Body of pancreas (tissue), 4 donors: ENCODE results near the gene ASIC2. TPM values are rescaled to one million over a fixed set of nuclear protein-coding genes. Genes with fewer than 3 reads are reported as not detected.

Source experiments
- ATAC-seq: fragments of 150-250 bp; one replicate; pipeline ENCODE4 v1.9.1; 2016
- DNase-seq, 4 donors: peaks; one replicate each; pipeline ENCODE4 v3.0.0-alpha.2; 2019
- H3K27ac ChIP-seq, 4 donors: fragments of 200-600 bp; sonication (generic); 1 replicate in 3 of 4; 2 replicates in 1 of 4; pipeline versions ENCODE4 v1.5.1 to v1.6.1; 2016 to 2019; ENCODE audit warnings: mild to moderate bottlenecking in 1 of 4, mixed read lengths in 1 of 4, moderate library complexity in 1 of 4
- H3K27me3 ChIP-seq, 2 donors: fragments of 200-600 bp; sonication (generic); one replicate each; pipeline ENCODE4 v1.6.0; 2016; ENCODE audit warnings: mild to moderate bottlenecking in 1 of 2
- H3K36me3 ChIP-seq, 2 donors: fragments of 200-600 bp; sonication (generic); replicated peaks in 1 of 2; 2 replicates each; pipeline ENCODE4 v1.5.1; 2016; ENCODE audit warnings: low read depth in 2 of 2; ENCODE audit not compliant: insufficient read depth in 1 of 2
- H3K4me1 ChIP-seq: fragments of 200-600 bp; sonication (generic); one replicate; pipeline ENCODE4 v1.6.0; 2016
- H3K4me3 ChIP-seq, 2 donors: fragments of 200-600 bp; sonication (generic); 1 replicate in 1 of 2; 2 replicates in 1 of 2; pipeline ENCODE4 v1.5.1; 2016 to 2019
- H3K9me3 ChIP-seq, 3 donors: fragments of 200-600 bp; sonication (generic); 1 replicate in 2 of 3; 2 replicates in 1 of 3; pipeline ENCODE4 v1.5.1; 2016
- CTCF ChIP-seq, 7 experiments: fragments of 450-650 bp in 4 of 7; fragments of 200-600 bp in 3 of 7; sonication (generic) in 3 of 7; IDR thresholded peaks; one replicate each; pipeline ENCODE4 v1.5.1; 2016 to 2019; ENCODE audit warnings: antibody characterized with exemption in 7 of 7
- POLR2A ChIP-seq, 3 donors: fragments of 450-650 bp; IDR thresholded peaks; one replicate each; pipeline ENCODE4 v1.6.1; 2016; ENCODE audit warnings: antibody characterized with exemption in 3 of 3, mild to moderate bottlenecking in 2 of 3
- WGBS, 2 donors: methylation state at CpG; one replicate each; pipeline ENCODE4 v1.1.5; 2017; 5-methylcytosine and 5-hydroxymethylcytosine counted together
- intact Hi-C: fragments of 100-400 bp; cut with DNase I; formaldehyde crosslinking; loops from one replicate; pipeline ENCODE4 v1.15.1; 2023
- total RNA-seq, 2 donors: library from RNA; depleted of rRNA; stranded (reverse); fragments of >200 nt; gene quantifications; one replicate each; pipeline ENCODE4 v1.1.0, GENCODE V29; 2016

The ASIC2 gene
- total RNA-seq, 2 donors from 2014 or later = not detected

- Histone ChIP-seq H3K27ac (peak overlapping the region in 1 of 4 donors; percentile 6), H3K36me3 (no peaks in the 10 kb centered on the region), H3K4me3 (no peak overlapping the region), H3K9me3 (no peaks in the 10 kb centered on the region), H3K27me3 (no peaks in the 10 kb centered on the region), H3K4me1 (peaks cover 9% of the 10 kb centered on the region)
- ATAC-seq (peak; percentile 80), DNase-seq (peak in 2 of 4 donors; percentile 25 to 31)
- TF ChIP-seq POLR2A (IDR thresholded peaks at IDR 0.05) (no peak), CTCF (IDR thresholded peaks at IDR 0.05) (no peak)
- WGBS, 2 donors = 42 to 53% methylated on average over 10 of the region's 10 CpGs
- intact Hi-C loops = no loop called here
These were observed 15.5 kb downstream of the ASIC2 start for GRCh38 chr17:33277436-33278100.

- H3K4me1 ChIP-seq = peaks cover 9% of the 10 kb centered on the region
- ATAC-seq = no peak
- H3K27me3 ChIP-seq = no peaks in the 10 kb centered on the region
- intact Hi-C loops = no loop called here
- TF ChIP-seq CTCF (IDR thresholded peaks at IDR 0.05) (no peak), POLR2A (IDR thresholded peaks at IDR 0.05) (no peak)
- WGBS, 2 donors = 64 to 70% methylated on average over 3 of the region's 3 CpGs
- no peaks in the 10 kb centered on the region for H3K9me3 ChIP-seq
- no peak for DNase-seq
- no peaks in the 10 kb centered on the region for H3K36me3 ChIP-seq
- H3K4me3 ChIP-seq = no peak overlapping the region
- no peak overlapping the region for H3K27ac ChIP-seq
These were observed 19.2 kb downstream of the ASIC2 start for GRCh38 chr17:33273743-33274410.

DNA sequence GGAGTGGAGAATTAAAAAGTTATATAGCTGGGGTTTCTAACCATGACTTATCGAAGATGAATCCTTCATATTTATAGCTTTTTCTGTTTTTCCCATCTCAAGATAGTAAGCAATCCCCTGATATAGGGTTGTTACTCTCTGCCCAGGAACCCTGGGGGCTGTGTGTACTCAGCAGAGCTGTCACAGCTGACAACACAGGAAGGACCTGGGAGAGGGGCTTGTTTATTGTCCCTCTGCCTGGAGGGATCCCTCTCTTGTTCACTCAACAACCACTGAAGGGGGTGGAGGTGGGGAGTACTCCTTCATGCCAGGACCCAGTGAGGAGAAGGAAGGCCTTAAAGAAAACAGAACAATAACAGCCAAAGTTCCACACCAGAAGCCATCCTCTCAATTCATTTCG lies 19.8 kb downstream of the ASIC2 start:
- Histone ChIP-seq H3K4me1 (peaks cover 9% of the 10 kb centered on the region), H3K4me3 (no peak overlapping the region), H3K27ac (no peak overlapping the region), H3K9me3 (no peaks in the 10 kb centered on the region), H3K36me3 (no peaks in the 10 kb centered on the region), H3K27me3 (no peaks in the 10 kb centered on the region)
- TF ChIP-seq CTCF (IDR thresholded peaks at IDR 0.05) (no peak), POLR2A (IDR thresholded peaks at IDR 0.05) (no peak)
- 56 to 60% methylated on average over 2 of the region's 2 CpGs for WGBS, 2 donors
- no peak for ATAC-seq
- intact Hi-C loops = no loop called here
- DNase-seq = no peak

DNA sequence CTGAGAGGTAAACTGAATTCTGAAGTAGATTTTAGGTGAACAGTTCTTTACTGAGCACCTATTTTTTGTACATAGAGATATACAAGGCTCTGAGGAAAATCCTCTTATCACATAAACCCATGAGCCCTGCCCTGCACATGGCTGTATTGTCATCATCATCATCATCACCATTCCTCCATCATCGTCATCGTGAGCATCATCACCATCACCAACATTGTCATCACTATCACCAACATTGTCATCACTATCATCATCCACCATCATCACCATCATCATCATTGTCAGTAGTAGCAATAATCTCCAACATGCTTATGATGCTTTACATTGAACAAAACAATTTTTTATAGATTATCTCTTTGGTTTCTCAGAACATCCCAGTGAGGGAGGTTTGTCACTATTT lies 20.7 kb downstream of the ASIC2 start:
- no peak for ATAC-seq
- H3K27me3 ChIP-seq = no peaks in the 10 kb centered on the region
- DNase-seq = no peak
- intact Hi-C loops = no loop called here
- peaks cover under 1% of the 10 kb centered on the region for H3K4me1 ChIP-seq
- 81 to 93% methylated on average over 2 of the region's 2 CpGs for WGBS, 2 donors
- no peaks in the 10 kb centered on the region for H3K9me3 ChIP-seq
- no peak for TF ChIP-seq POLR2A (IDR thresholded peaks at IDR 0.05)
- TF ChIP-seq CTCF (IDR thresholded peaks at IDR 0.05) = no peak
- no peaks in the 10 kb centered on the region for H3K36me3 ChIP-seq
- H3K4me3 ChIP-seq = no peak overlapping the region
- H3K27ac ChIP-seq = no peak overlapping the region
